Measurements from ENCODE around the gene DDX10. TPM values are rescaled to one million over a fixed set of nuclear protein-coding genes. Genes with fewer than 3 reads are reported as not detected.

Gene DDX10
- total RNA-seq, 2 experiments from 2014 or later, result 58.1 to 60.4 TPM

Other genes starting within 250 kb of the DDX10 start
- gene C11orf65, start 197.5 kb upstream of the DDX10 start, total RNA-seq, result 1 to 10 TPM in 1 of 2 experiments, under 1 TPM in 1; 0.80 to 1.2 TPM
- 10 to 100 TPM; 15.2 to 17.2 TPM for gene POGLUT3, start 166.7 kb upstream of the DDX10 start, total RNA-seq
- gene EXPH5, start 71.3 kb upstream of the DDX10 start, total RNA-seq, result under 1 TPM; 0.71 to 0.95 TPM